Endothelial cell of umbilical vein (primary cell): ENCODE measurements around the gene PPIB. TPM values are rescaled to one million over a fixed set of nuclear protein-coding genes. Genes with fewer than 3 reads are reported as not detected.

Source experiments
- BruUV-seq: library from RNA; stranded (reverse); fragments of 400-500 nt; replicated peaks from 2 replicates; lab custom pipeline; 2021; lab: Mats Ljungman, UMichigan
- CTCF ChIA-PET: fragments of 300-600, 350-600 bp; sonication (Branson Sonifier 250); formaldehyde crosslinking; loops from one replicate; lab custom pipeline; 2021; ENCODE audit warnings: antibody characterized with exemption, inconsistent platforms; lab: Charles Lee
- POLR2A ChIA-PET: fragments of 300-600, 350-600 bp; sonication (Branson Sonifier 250); formaldehyde crosslinking; loops from one replicate; lab custom pipeline; 2021; ENCODE audit warnings: antibody characterized with exemption, inconsistent platforms; lab: Charles Lee
- DNase-seq: peaks from one replicate; pipeline ENCODE4 v3.0.0-alpha.2; 2011; ENCODE audit warnings: low read depth, low spot score
- FAIRE-seq: peaks from 2 replicates; lab custom pipeline; 2011; peaks lifted over from hg19 to GRCh38; lab: Jason Lieb, UNC
- H2AFZ ChIP-seq: 2 replicates; pipeline ENCODE4 v1.6.0; 2012; ENCODE audit warnings: low read depth, low read length, control low read depth, inconsistent platforms
- H3K27ac ChIP-seq: 2 replicates; pipeline ENCODE4 v1.5.1; 2011; ENCODE audit warnings: low read depth, mild to moderate bottlenecking, control low read depth, low read length, moderate library complexity; ENCODE audit not compliant: insufficient read depth
- H3K27me3 ChIP-seq, 2 experiments: 2 replicates each; pipeline versions ENCODE4 v1.6.0 to v1.6.1; 2011; ENCODE audit warnings: low read length in 2 of 2, mixed read lengths in 1 of 2; ENCODE audit not compliant: control insufficient read depth in 2 of 2, insufficient read depth in 2 of 2
- H3K36me3 ChIP-seq, 2 experiments: 2 replicates in 1 of 2; 3 replicates in 1 of 2; pipeline ENCODE4 v1.5.1; 2011; ENCODE audit warnings: low read length in 2 of 2, mild to moderate bottlenecking in 1 of 2, moderate library complexity in 1 of 2; ENCODE audit not compliant: control insufficient read depth in 2 of 2, insufficient read depth in 2 of 2; ENCODE audit errors: extremely low read depth in 1 of 2
- H3K4me1 ChIP-seq: 3 replicates; pipeline ENCODE4 v1.5.1; 2011; ENCODE audit warnings: mild to moderate bottlenecking, low read length; ENCODE audit not compliant: control insufficient read depth, insufficient read depth; ENCODE audit errors: extremely low read depth
- H3K4me2 ChIP-seq: 2 replicates; pipeline ENCODE4 v1.6.1; 2011; ENCODE audit warnings: low read length, control low read depth, mixed read lengths; ENCODE audit not compliant: insufficient read depth
- H3K4me3 ChIP-seq, 3 experiments: fragments of 200-600 bp in 1 of 3; sonication (generic), shearing (Covaris generic) in 1 of 3; replicated peaks in 1 of 3; 2 replicates each; pipeline ENCODE4 v1.5.1; 2011 to 2016; ENCODE audit warnings: control low read depth in 3 of 3, low read length in 3 of 3, mild to moderate bottlenecking in 2 of 3, inconsistent platforms in 1 of 3, low read depth in 1 of 3, moderate library complexity in 1 of 3; ENCODE audit not compliant: insufficient read depth in 1 of 3
- H3K79me2 ChIP-seq: 2 replicates; pipeline ENCODE4 v1.6.0; 2012; ENCODE audit warnings: low read length, inconsistent platforms; ENCODE audit not compliant: control insufficient read depth, insufficient read depth
- H3K9ac ChIP-seq: replicated peaks from 2 replicates; pipeline ENCODE3; 2011; ENCODE audit warnings: low read length, control low read depth; ENCODE audit not compliant: insufficient read depth; ENCODE audit errors: extremely low read depth
- H3K9me1 ChIP-seq: replicated peaks from 3 replicates; pipeline ENCODE4 v1.6.0; 2011; ENCODE audit warnings: mild to moderate bottlenecking, low read length; ENCODE audit not compliant: control insufficient read depth, insufficient read depth; ENCODE audit errors: extremely low read depth
- H3K9me3 ChIP-seq: replicated peaks from 2 replicates; pipeline ENCODE4 v1.5.1; 2012; ENCODE audit warnings: low read length, inconsistent platforms; ENCODE audit not compliant: control insufficient read depth, insufficient read depth
- H4K20me1 ChIP-seq: replicated peaks from 2 replicates; pipeline ENCODE3; 2011; ENCODE audit warnings: mild to moderate bottlenecking, low read length; ENCODE audit not compliant: control insufficient read depth, insufficient read depth; ENCODE audit errors: extremely low read depth
- EZH2 ChIP-seq: IDR thresholded peaks from 2 replicates; pipeline ENCODE4 v1.6.1; 2012; ENCODE audit warnings: borderline replicate concordance, low read depth, mild to moderate bottlenecking, moderate library complexity, low read length, inconsistent platforms; ENCODE audit not compliant: severe bottlenecking
- FOS ChIP-seq: IDR thresholded peaks from 2 replicates; pipeline ENCODE4 v1.6.1; 2011; ENCODE audit warnings: mild to moderate bottlenecking, low read length, moderate library complexity, borderline replicate concordance; ENCODE audit not compliant: insufficient read depth
- GATA2 ChIP-seq: IDR thresholded peaks from 2 replicates; pipeline ENCODE4 v1.7.0; 2011; ENCODE audit warnings: low read depth, mild to moderate bottlenecking, moderate library complexity, mixed read lengths, low read length; ENCODE audit not compliant: insufficient read length, insufficient read depth
- JUN ChIP-seq: IDR thresholded peaks from 2 replicates; pipeline ENCODE4 v1.6.1; 2011; ENCODE audit warnings: borderline replicate concordance, low read depth; ENCODE audit not compliant: insufficient read length, insufficient read depth
- MYC ChIP-seq: IDR thresholded peaks from one replicate; pipeline ENCODE4 v1.6.1; 2011; ENCODE audit warnings: mild to moderate bottlenecking, low read depth, low read length
- POLR2A ChIP-seq: IDR thresholded peaks from 2 replicates; pipeline ENCODE4 v1.6.1; 2012; ENCODE audit warnings: low read depth, mild to moderate bottlenecking, control low read depth, low read length
- POLR2AphosphoS5 ChIP-seq: IDR thresholded peaks from 2 replicates; pipeline ENCODE4 v1.6.1; 2012; ENCODE audit warnings: low read depth, mild to moderate bottlenecking, control low read depth, low read length, moderate library complexity; ENCODE audit not compliant: insufficient read depth
- dilution Hi-C: fragments of 300-500 bp; cut with MboI; formaldehyde crosslinking; loops from one replicate; pipeline ENCODE4 v1.15.0; 2019; ENCODE audit warnings: low sequenced_read_pairs; ENCODE audit not compliant: extremely low pct_ligation_motif_present
- intact Hi-C: fragments of 100-400 bp; cut with micrococcal nuclease; formaldehyde crosslinking; loops from one replicate; pipeline ENCODE4 v1.10.0; 2022
- polyA plus RNA-seq, 4 experiments: library from polyadenylated mRNA; depleted of rRNA in 3 of 4; stranded (reverse) in 3 of 4; unstranded in 1 of 4; fragments of >200 nt; gene quantifications; 2 replicates each; pipeline versions ENCODE4 v1.2.1 to v1.2.3, GENCODE V29; 2011 to 2012; ENCODE audit warnings: missing spikeins in 1 of 4
- total RNA-seq: library from RNA; stranded (reverse); gene quantifications from 2 replicates; pipeline ENCODE4 v1.2.3, GENCODE V29; 2021
- TF ChIP-seq, protein P1 (sequence below): IDR thresholded peaks from 2 replicates; pipeline ENCODE4 v1.6.1; 2011; ENCODE audit not compliant: insufficient read depth, insufficient read length
- TF ChIP-seq, protein P2 (sequence below), 2 donors: IDR thresholded peaks; 1 replicate in 1 of 2; 2 replicates in 1 of 2; pipeline ENCODE4 v1.5.1; 2011; ENCODE audit warnings: low read length in 2 of 2, mild to moderate bottlenecking in 2 of 2, moderate library complexity in 2 of 2, control low read depth in 1 of 2, inconsistent platforms in 1 of 2, low read depth in 1 of 2; ENCODE audit not compliant: insufficient read depth in 1 of 2; ENCODE audit errors: extremely low read depth in 1 of 2

PPIB gene
- total and polyA plus RNA-seq, 2 donors (not counting 3 experiments of a cell fraction or from before 2014, with no cell fraction given) = 840 to 1,240 TPM

DNA sequence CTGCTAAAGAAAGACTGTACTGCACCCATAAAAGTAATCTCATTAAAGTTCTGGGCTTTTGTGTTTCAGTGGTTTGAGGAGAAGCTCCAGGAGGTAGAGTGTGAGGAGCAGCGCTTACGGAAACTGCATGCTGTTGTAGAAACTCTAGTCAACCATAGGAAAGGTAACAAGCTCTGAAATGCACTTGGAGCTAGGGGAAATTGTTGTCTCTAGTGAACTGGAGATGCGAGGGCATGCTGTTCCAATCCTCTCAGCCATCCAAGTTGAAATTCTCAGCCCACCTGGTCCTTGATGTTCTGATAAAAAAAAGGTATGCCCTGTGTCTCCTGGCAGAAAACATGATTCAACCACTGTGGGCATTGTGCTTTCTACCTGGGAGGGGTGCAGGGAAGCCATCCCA is 32.7 kb downstream of the PPIB start:
- no peak for FAIRE-seq
- BruUV-seq = no TSS peak
- peaks cover 11 to 60% of the 10 kb centered on the region in 2 experiments for H3K36me3 ChIP-seq

More for the DNA sequence above, 32.7 kb downstream of the PPIB start:
- Histone ChIP-seq H3K9me1 (no peaks in the 10 kb centered on the region), H3K4me1 (no peaks in the 10 kb centered on the region), H3K79me2 (no peaks in the 10 kb centered on the region), H3K4me3 (no peak overlapping the region), H3K27me3 (no peaks in the 10 kb centered on the region), H4K20me1 (no peaks in the 10 kb centered on the region), H3K9me3 (no peaks in the 10 kb centered on the region), H3K9ac (no peak overlapping the region), H3K27ac (no peak overlapping the region), H2AFZ (no peak overlapping the region), H3K4me2 (no peak overlapping the region)
- CTCF ChIA-PET = interaction anchor here (1.1 to 1.9 kb wide), 3 partner anchors 7 to 23 kb away, joined by 3 to 6 read pairs (median 5); no protein-coding TSS in a partner anchor
- TF ChIP-seq POLR2AphosphoS5 (no peak), EZH2 (no peak), JUN (no peak), FOS (no peak), MYC (no peak), GATA2 (no peak), POLR2A (no peak)
- TF ChIP-seq, protein P1, sequence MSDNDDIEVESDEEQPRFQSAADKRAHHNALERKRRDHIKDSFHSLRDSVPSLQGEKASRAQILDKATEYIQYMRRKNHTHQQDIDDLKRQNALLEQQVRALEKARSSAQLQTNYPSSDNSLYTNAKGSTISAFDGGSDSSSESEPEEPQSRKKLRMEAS = no peak
- TF ChIP-seq, protein P2, sequence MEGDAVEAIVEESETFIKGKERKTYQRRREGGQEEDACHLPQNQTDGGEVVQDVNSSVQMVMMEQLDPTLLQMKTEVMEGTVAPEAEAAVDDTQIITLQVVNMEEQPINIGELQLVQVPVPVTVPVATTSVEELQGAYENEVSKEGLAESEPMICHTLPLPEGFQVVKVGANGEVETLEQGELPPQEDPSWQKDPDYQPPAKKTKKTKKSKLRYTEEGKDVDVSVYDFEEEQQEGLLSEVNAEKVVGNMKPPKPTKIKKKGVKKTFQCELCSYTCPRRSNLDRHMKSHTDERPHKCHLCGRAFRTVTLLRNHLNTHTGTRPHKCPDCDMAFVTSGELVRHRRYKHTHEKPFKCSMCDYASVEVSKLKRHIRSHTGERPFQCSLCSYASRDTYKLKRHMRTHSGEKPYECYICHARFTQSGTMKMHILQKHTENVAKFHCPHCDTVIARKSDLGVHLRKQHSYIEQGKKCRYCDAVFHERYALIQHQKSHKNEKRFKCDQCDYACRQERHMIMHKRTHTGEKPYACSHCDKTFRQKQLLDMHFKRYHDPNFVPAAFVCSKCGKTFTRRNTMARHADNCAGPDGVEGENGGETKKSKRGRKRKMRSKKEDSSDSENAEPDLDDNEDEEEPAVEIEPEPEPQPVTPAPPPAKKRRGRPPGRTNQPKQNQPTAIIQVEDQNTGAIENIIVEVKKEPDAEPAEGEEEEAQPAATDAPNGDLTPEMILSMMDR (IDR thresholded peaks at IDR 0.05; ENCODE audit: extremely low read depth in 1 of 2, insufficient read depth in 1 of 2, low read depth in 1 of 2, low read length in 2 of 2) = no peak
- dilution Hi-C loops (no loop called here), intact Hi-C loops (no loop called here)
- no peak for DNase-seq
- POLR2A ChIA-PET = no interaction called here
